GM18861 (cell line): ENCODE results near the gene RTBDN.

Experiments used
- ATAC-seq: cut with Tn5 transposase; IDR thresholded peaks from one replicate; pipeline ENCODE4 v1.9.1; 2021; ENCODE audit not compliant: unreplicated experiment

The RTBDN gene

GRCh38 chr19:12834566-12834943, at the start of gene RTBDN:
Gene RTBDN, minus strand, starts transcription at chr19:12834579. Its CDS starts 4,600 bp downstream, at chr19:12829979.
- no peak for ATAC-seq

- no peak for ATAC-seq
Observed at GRCh38 chr19:12882589-12882988, 48.2 kb upstream of the RTBDN start.

DNA sequence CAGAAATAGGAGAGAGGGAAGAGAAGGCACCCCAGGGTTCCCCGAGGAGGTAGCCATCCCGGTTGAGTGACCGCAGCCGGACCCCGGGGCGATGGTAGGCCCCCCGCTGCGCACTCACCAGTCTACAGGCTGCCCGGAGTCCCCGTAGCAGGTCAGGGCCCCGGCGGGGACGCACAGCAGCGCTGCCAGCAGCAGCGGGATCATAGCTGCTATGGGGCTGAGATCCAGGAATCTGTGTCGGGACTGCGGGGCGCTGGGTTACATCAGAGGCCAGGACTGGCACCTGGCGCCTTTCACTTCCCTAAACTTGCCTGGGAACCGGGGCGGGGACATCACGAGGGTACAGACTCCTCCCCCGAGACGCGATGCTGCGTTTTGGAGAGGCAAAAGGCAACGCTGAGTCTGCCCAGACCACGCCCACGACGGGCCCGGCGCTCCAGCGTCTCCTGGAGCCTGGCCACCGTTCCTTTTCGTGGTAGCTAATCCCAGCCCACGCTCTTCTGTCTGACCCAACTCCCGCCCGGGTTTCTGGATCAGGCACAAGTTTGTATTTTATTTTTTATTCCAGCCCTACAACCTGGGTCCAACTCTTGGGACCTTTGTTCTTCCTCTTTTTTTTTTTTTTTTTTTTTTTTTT, 46.9 kb upstream of the RTBDN start, which contains the start of gene DNASE2:
DNASE2 (minus strand) TSS at position 278 of the 637 bp plus-strand sequence; CDS start at position 204, 74 bp downstream.
- ATAC-seq = peak; percentile 73

- ATAC-seq = peak; percentile 13
Observed at GRCh38 chr19:12880551-12881171, 46.3 kb upstream of the RTBDN start.

- ATAC-seq = no peak
Observed at GRCh38 chr19:12875086-12875485, 40.7 kb upstream of the RTBDN start.

DNA sequence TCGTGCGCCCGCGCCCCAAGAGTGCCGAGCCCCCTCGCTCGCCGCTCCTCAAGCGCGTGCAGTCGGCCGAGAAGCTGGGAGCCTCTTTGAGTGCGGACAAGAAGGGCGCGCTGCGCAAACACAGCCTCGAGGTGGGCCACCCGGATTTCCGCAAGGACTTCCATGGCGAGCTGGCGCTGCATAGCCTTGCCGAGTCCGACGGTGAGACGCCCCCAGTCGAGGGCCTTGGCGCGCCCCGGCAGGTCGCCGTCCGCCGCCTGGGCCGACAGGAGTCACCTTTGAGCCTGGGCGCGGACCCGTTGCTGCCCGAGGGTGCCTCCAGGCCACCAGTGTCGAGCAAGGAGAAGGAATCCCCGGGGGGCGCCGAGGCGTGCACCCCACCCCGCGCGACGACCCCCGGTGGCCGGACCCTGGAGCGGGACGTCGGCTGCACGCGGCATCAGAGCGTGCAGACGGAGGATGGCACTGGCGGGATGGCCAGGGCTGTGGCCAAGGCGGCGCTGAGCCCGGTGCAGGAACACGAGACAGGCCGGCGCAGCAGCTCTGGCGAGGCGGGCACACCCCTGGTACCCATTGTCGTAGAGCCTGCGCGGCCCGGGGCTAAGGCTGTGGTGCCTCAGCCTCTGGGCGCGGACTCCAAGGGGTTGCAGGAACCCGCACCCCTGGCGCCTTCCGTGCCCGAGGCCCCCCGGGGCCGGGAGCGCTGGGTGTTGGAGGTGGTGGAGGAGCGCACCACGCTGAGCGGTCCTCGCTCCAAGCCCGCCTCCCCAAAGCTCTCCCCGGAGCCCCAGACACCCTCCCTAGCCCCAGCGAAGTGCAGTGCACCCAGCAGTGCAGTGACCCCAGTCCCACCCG, 39.7 kb upstream of the RTBDN start:
- no peak for ATAC-seq

- no peak for ATAC-seq
Observed at GRCh38 chr19:12872941-12873890, 38.8 kb upstream of the RTBDN start.

- ATAC-seq = no peak
Observed at GRCh38 chr19:12872255-12872654, 37.9 kb upstream of the RTBDN start.

DNA sequence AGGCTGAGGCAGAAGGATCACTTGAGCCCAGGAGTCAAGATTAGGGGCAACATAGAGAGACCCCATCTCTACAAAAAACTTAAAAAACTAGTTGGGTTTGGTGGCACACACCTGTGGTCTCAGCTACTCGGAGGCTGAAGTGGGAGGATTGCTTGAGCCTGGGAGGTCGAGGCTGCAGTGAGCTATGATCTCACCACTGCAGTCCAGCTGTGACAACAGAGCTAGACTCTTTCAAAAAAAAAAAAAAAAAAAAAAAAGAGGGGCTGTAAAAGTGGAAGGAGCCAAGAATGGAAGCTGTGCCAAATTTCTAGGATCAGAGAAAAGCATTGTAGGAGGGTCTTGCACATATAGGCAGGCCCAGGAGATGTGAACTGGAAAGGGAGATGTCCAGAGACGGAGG, 37.3 kb upstream of the RTBDN start:
- ATAC-seq = no peak

GRCh38 chr19:12868540-12869112, 34.2 kb upstream of the RTBDN start:
- ATAC-seq = no peak

- no peak for ATAC-seq
Observed at GRCh38 chr19:12867120-12868099, 33.0 kb upstream of the RTBDN start.

- ATAC-seq = no peak
Observed at GRCh38 chr19:12866416-12867119, 32.2 kb upstream of the RTBDN start.

DNA sequence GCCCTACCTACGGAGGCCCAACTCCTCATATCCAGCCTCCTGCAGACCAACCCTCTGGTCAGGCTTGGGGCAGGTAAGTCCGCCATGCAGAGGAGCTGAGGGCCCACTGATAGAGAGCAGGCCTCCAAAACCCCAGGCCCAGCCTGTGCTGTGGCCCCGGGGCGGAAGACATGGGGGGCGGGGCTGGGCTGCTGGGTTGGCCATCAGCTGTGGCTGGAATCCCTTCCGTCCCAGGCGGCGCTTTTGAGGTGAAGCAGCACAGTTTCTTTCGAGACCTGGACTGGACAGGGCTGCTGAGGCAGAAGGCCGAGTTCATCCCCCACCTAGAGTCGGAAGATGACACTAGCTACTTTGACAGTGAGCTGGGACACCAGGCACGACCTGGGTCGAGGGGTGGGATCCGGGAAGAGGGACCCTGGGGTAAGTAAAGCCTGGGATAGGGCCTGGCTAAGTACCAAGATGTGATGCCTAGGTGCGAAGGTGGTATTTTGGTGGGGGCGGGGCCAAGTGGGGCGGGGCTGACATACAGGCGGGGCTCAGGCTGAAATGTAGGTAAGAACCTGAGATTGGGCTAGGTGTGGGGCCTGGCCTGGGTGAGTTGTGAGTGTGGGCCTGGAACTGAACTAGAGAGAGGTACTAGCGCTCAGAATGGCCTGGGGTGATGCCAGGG, 31.5 kb upstream of the RTBDN start:
- no peak for ATAC-seq

DNA sequence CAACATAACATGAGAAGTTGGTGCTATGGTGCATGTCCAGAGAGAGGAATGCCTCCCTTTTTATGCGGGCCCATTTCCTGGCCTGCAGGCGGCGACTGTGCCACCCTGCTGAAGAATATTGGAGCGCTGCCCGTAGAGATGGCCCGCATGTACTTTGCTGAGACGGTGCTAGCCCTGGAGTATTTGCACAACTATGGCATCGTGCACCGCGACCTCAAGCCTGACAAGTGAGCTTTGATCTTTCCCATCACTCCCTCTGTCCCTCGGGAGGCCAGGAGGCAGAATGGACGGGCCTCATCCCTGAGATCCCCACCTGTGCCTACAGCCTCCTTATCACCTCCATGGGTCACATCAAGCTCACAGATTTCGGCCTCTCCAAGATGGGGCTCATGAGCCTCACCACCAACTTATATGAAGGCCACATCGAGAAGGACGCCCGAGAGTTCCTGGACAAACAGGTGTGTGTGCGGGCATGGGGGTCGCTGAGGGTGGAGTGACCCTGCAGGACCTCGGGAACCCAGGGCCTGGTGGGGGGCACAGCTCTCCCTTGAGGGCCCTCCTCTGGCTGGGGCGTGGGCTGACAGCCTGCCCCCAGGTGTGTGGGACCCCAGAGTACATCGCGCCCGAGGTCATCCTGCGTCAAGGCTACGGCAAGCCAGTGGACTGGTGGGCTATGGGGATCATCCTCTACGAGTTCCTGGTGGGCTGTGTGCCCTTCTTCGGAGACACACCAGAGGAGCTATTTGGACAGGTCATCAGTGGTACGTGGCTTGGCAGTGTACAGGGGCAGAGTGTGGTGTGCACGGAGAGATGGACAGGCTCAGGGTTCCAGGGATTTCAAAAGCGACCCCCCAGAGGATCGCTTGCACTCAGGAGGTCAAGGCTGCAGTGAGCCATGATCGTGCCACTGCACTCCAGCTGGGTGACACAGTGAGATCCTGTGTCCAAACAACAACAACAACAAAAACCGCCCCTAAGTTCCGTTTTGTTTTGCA, 30.6 kb upstream of the RTBDN start:
- ATAC-seq = no peak

DNA sequence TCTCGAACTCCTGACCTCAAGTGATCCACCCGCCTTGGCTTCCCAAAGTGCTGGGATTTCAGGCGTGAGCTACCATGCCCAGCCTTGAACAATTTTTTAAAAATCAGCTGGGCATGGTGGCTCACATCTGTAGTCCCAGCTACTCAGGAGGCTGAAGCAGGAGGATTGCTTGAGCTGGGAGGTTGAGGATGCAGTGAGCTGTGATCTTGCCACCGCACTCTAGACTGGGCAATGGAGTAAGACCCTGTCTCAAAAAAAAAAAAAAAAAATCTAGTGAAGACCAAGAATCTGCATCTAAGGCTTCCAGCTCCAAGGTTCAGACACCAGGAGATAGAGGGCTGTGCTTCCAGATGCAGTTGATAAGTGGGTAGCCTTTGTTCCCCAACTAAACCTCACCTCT, 29.8 kb upstream of the RTBDN start:
- ATAC-seq = no peak

DNA sequence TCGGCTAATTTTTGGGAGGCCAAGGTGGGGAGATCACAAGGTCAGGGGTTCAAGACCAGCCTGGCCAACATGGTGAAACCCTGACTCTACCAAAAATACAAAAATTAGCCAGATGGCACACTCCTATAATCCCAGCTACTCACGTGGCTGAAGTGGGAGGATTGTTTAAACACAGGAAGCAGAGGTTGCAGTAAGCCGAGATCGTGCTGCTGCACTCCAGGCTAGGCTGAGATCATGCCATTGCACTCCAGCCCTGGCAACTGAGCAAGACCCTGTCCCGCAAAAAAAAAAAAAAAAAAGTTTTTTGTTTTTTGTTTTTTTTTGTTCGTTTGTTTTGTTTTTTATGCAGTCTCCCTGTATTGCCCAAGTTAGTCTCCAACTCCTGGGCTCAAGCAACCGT, 25.2 kb upstream of the RTBDN start:
- ATAC-seq = no peak
